Keratinocyte (primary cell): Measurements from ENCODE around the gene PPARD. TPM values are rescaled to one million over a fixed set of nuclear protein-coding genes. Genes with fewer than 3 reads are reported as not detected.

ENCODE experiments used
- DNase-seq: peaks from one replicate; pipeline ENCODE4 v3.0.0-alpha.2; 2011; ENCODE audit warnings: low read depth, missing footprints, low spot score
- FAIRE-seq: peaks from 2 replicates; lab custom pipeline; 2011; peaks lifted over from hg19 to GRCh38; lab: Jason Lieb, UNC
- H2AFZ ChIP-seq: 2 replicates; pipeline ENCODE4 v1.6.0; 2012; ENCODE audit warnings: low read length, control low read depth, inconsistent platforms; ENCODE audit not compliant: control insufficient read depth
- H3K27ac ChIP-seq: 2 replicates; pipeline ENCODE4 v1.5.1; 2011; ENCODE audit warnings: low read length; ENCODE audit not compliant: control insufficient read depth, insufficient read depth
- H3K27me3 ChIP-seq: 3 replicates; pipeline ENCODE4 v1.6.0; 2011; ENCODE audit warnings: low read length; ENCODE audit not compliant: control insufficient read depth, insufficient read depth; ENCODE audit errors: extremely low read depth
- H3K36me3 ChIP-seq, 2 experiments: 2 replicates in 1 of 2; 3 replicates in 1 of 2; pipeline ENCODE4 v1.5.1; 2011; ENCODE audit warnings: low read length in 2 of 2, mild to moderate bottlenecking in 1 of 2; ENCODE audit not compliant: control insufficient read depth in 2 of 2, insufficient read depth in 2 of 2; ENCODE audit errors: extremely low read depth in 1 of 2
- H3K4me1 ChIP-seq: 3 replicates; pipeline ENCODE4 v1.5.1; 2011; ENCODE audit warnings: low read length; ENCODE audit not compliant: control insufficient read depth, insufficient read depth; ENCODE audit errors: extremely low read depth
- H3K4me2 ChIP-seq: 3 replicates; pipeline ENCODE4 v1.6.0; 2011; ENCODE audit warnings: low read depth, low read length; ENCODE audit not compliant: control insufficient read depth, insufficient read depth; ENCODE audit errors: extremely low read depth
- H3K4me3 ChIP-seq, 3 experiments: fragments of 200-600 bp in 1 of 3; sonication (generic) in 1 of 3; 2 replicates in 2 of 3; 3 replicates in 1 of 3; pipeline ENCODE4 v1.5.1; 2011 to 2016; ENCODE audit warnings: low read length in 3 of 3, mild to moderate bottlenecking in 3 of 3, control low read depth in 2 of 3, inconsistent platforms in 1 of 3, low read depth in 1 of 3, mixed read lengths in 1 of 3, mixed run types in 1 of 3, moderate library complexity in 1 of 3; ENCODE audit not compliant: control insufficient read depth in 2 of 3, insufficient read depth in 2 of 3; ENCODE audit errors: extremely low read depth in 1 of 3
- H3K79me2 ChIP-seq: 2 replicates; pipeline ENCODE4 v1.6.0; 2012; ENCODE audit warnings: low read length; ENCODE audit not compliant: control insufficient read depth, insufficient read depth
- H3K9ac ChIP-seq: 3 replicates; pipeline ENCODE4 v1.6.0; 2011; ENCODE audit warnings: low read length; ENCODE audit not compliant: control insufficient read depth, insufficient read depth; ENCODE audit errors: extremely low read depth
- H3K9me1 ChIP-seq: 3 replicates; pipeline ENCODE4 v1.6.0; 2011; ENCODE audit warnings: low read length; ENCODE audit not compliant: control insufficient read depth, insufficient read depth; ENCODE audit errors: extremely low read depth
- H3K9me3 ChIP-seq: 2 replicates; pipeline ENCODE4 v1.5.1; 2012; ENCODE audit warnings: low read depth, low read length; ENCODE audit not compliant: control insufficient read depth
- H4K20me1 ChIP-seq: 3 replicates; pipeline ENCODE4 v1.6.0; 2011; ENCODE audit warnings: low read length; ENCODE audit not compliant: control insufficient read depth, insufficient read depth; ENCODE audit errors: extremely low read depth
- CTCF ChIP-seq, 3 experiments: IDR thresholded peaks in 1 of 3; conservative IDR thresholded peaks in 1 of 3; optimal IDR thresholded peaks in 1 of 3; 2 replicates in 2 of 3; 3 replicates in 1 of 3; pipeline versions ENCODE3 to v1.5.1; 2011; ENCODE audit warnings: low read length in 3 of 3, mild to moderate bottlenecking in 3 of 3, moderate library complexity in 2 of 3, control low read depth in 1 of 3, inconsistent platforms in 1 of 3; ENCODE audit not compliant: insufficient read depth in 2 of 3; ENCODE audit errors: extremely low read depth in 1 of 3
- EZH2 ChIP-seq: IDR thresholded peaks from one replicate; pipeline ENCODE4 v1.6.1; 2012; ENCODE audit warnings: inconsistent platforms, mild to moderate bottlenecking, low read length, moderate library complexity
- dilution Hi-C: fragments of 300-500 bp; cut with MboI; formaldehyde crosslinking; loops from one replicate; pipeline ENCODE4 v1.7.0; 2020; ENCODE audit warnings: low sequenced_read_pairs; ENCODE audit not compliant: extremely low pct_ligation_motif_present
- polyA plus RNA-seq, 5 experiments: library from polyadenylated mRNA; depleted of rRNA in 3 of 5; stranded (reverse) in 3 of 5; stranded (forward) in 1 of 5; unstranded in 1 of 5; fragments of >200 nt; gene quantifications; 1 replicate in 1 of 5; 2 replicates in 3 of 5; 3 replicates in 1 of 5; pipeline versions ENCODE4 v1.2.1 to v1.2.3, GENCODE V29; 2011 to 2012; ENCODE audit warnings: missing spikeins in 2 of 5, low read depth in 1 of 5, low replicate concordance in 1 of 5

PPARD gene
- polyA plus RNA-seq, 1 donor (not counting 4 experiments of a cell fraction or from before 2014, with no cell fraction given), result 15.1 TPM

GRCh38 chr6:35299674-35300073, 42.7 kb upstream of the PPARD start:
- H3K27ac ChIP-seq, result no peak overlapping the region

DNA sequence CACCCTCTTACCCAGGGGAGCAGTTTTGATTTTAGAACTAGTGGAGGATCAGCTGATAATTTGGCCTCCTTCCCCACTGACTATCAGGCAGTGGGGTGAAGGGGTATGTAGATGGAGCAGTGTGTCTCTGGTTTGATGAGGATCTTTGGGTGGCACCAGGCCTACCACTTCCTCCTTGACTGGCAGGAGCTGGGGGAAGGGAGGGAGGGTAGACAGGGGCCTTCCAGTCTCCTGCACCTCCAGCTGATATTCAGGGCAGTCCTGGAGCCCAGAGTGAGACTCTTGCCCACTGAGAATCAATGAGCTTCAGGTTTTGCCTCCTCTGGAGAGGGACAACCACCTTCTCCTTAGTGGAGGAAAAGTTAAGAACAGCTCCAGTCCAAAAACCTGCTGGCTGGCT, 41.5 kb upstream of the PPARD start:
- peaks cover 51% of the 10 kb centered on the region for H3K4me1 ChIP-seq
- no peak for DNase-seq

More at GRCh38 chr6:35299674-35300073, 42.7 kb upstream of the PPARD start:
- no peak overlapping the region for H2AFZ ChIP-seq
- H3K27me3 ChIP-seq, result no peaks in the 10 kb centered on the region
- no peak overlapping the region for H3K9ac ChIP-seq
- DNase-seq (no peak), FAIRE-seq (no peak)
- no peaks in the 10 kb centered on the region for H3K9me1 ChIP-seq
- H3K36me3 ChIP-seq, result peaks cover 2 to 17% of the 10 kb centered on the region in 2 experiments
- H3K4me3 ChIP-seq, result no peak overlapping the region
- peaks cover 51% of the 10 kb centered on the region for H3K4me1 ChIP-seq
- no peak overlapping the region for H3K4me2 ChIP-seq
- no peak for TF ChIP-seq EZH2
- no peak for TF ChIP-seq CTCF (optimal IDR thresholded peaks at IDR 0.05 in 1 of 3, IDR thresholded peaks at IDR 0.05 in 1 of 3, conservative IDR thresholded peaks at IDR 0.05 in 1 of 3; ENCODE audit: extremely low read depth in 1 of 3, insufficient read depth in 2 of 3, low read length in 3 of 3)
- no peaks in the 10 kb centered on the region for H4K20me1 ChIP-seq
- peaks cover 33% of the 10 kb centered on the region for H3K79me2 ChIP-seq
- dilution Hi-C loops, result no loop called here
- no peaks in the 10 kb centered on the region for H3K9me3 ChIP-seq

More for the DNA sequence above, 41.5 kb upstream of the PPARD start:
- Histone ChIP-seq H3K9ac (no peak overlapping the region), H3K27ac (no peak overlapping the region), H3K36me3 (peaks cover 0 to 14% of the 10 kb centered on the region in 2 experiments), H4K20me1 (no peaks in the 10 kb centered on the region), H2AFZ (no peak overlapping the region), H3K9me3 (no peaks in the 10 kb centered on the region), H3K9me1 (no peaks in the 10 kb centered on the region), H3K4me3 (no peak overlapping the region), H3K79me2 (peaks cover 33% of the 10 kb centered on the region), H3K4me2 (no peak overlapping the region), H3K27me3 (no peaks in the 10 kb centered on the region)
- TF ChIP-seq CTCF (optimal IDR thresholded peaks at IDR 0.05 in 1 of 3, IDR thresholded peaks at IDR 0.05 in 1 of 3, conservative IDR thresholded peaks at IDR 0.05 in 1 of 3; ENCODE audit: extremely low read depth in 1 of 3, insufficient read depth in 2 of 3, low read length in 3 of 3) (no peak), EZH2 (no peak)
- FAIRE-seq, result no peak
- dilution Hi-C loops, result no loop called here
